HFF-Myc (cell line): ENCODE data around the gene CD99L2.
A peak's percentile ranks its signal among the peaks of the same experiment; 100 is the strongest.

ENCODE experiments used
- DNase-seq: peaks from one replicate; pipeline ENCODE4 v3.0.0-alpha.2; 2011; ENCODE audit warnings: low read depth; ENCODE audit errors: extremely low read depth
- H3K4me3 ChIP-seq: replicated peaks from 2 replicates; pipeline ENCODE4 v1.5.1; 2011; ENCODE audit warnings: low read depth, mild to moderate bottlenecking, control low read depth, low read length
- TF ChIP-seq, protein P1 (sequence below): IDR thresholded peaks from 2 replicates; pipeline ENCODE4 v1.5.1; 2012; ENCODE audit warnings: mild to moderate bottlenecking, low read depth, low read length, control low read depth; ENCODE audit errors: missing control alignments

CD99L2 gene, protein sequence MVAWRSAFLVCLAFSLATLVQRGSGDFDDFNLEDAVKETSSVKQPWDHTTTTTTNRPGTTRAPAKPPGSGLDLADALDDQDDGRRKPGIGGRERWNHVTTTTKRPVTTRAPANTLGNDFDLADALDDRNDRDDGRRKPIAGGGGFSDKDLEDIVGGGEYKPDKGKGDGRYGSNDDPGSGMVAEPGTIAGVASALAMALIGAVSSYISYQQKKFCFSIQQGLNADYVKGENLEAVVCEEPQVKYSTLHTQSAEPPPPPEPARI

DNA sequence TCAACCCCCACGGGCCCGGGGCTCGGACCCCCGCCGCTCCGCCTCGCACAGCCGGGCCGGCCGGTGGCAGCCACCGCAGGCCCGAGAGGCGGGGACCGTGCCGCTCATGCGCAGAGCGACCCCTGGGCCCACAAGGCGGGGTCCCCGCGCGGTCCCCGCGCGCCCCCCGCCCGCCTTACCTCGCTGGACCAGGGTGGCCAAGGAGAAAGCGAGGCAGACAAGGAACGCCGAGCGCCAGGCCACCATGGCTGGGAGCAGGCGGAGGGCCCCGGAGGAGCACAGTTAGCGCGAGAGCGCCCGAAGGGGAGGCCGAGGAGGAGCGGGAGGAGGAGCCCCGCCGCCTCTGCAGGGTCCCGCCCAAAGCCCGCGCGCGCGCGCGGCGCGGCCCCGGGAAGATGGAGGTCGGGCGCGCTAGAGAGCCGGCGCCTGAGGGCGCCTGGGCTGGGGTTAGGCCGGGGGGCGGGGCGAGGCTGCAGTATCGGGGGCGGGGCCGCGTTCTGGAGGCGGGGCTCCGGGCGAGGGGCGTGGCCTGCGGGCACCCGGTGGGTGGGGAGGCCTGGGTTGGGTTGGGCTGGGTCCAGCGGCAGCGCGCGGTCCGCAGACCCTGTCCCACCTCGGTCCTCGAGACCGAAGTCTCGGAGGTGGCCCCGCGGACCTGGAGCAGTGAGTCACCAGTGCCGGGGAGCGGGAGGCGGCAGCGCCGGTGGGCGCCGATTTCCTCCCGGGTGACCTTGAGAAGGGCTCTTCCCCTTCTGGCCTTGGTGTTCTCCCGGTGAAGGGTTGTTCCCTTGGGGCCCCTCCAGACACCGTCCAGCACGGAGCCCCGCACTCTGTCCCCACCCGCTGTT, at the start of gene CD99L2:
TSS of gene CD99L2 (minus strand) at position 326 of the 848 bp plus-strand sequence. CDS start at position 246, 80 bp downstream.
- H3K4me3 ChIP-seq = peak within 1 kb of the TSS; percentile 59
- TF ChIP-seq, protein P1, sequence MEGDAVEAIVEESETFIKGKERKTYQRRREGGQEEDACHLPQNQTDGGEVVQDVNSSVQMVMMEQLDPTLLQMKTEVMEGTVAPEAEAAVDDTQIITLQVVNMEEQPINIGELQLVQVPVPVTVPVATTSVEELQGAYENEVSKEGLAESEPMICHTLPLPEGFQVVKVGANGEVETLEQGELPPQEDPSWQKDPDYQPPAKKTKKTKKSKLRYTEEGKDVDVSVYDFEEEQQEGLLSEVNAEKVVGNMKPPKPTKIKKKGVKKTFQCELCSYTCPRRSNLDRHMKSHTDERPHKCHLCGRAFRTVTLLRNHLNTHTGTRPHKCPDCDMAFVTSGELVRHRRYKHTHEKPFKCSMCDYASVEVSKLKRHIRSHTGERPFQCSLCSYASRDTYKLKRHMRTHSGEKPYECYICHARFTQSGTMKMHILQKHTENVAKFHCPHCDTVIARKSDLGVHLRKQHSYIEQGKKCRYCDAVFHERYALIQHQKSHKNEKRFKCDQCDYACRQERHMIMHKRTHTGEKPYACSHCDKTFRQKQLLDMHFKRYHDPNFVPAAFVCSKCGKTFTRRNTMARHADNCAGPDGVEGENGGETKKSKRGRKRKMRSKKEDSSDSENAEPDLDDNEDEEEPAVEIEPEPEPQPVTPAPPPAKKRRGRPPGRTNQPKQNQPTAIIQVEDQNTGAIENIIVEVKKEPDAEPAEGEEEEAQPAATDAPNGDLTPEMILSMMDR = no peak
- peak; percentile 19 for DNase-seq

DNA sequence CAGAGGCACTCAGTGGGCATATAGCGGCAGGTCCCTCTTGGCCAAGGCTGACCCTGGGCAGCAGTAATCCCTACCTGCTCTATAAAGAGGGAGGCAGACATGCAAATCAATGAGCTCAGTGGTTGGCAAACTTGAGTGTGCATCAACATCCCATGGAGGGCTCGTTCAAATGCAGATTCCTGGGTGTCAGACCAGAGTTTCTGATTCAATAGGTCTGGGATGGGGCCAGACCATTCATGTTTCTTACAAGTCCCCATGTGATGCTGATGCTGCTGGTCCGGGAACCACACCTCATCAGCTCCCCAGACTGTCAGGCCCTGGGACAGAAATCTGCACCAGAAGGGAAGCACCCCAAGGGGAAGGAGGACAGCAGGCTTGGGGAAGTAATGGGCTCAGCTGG, 45.8 kb upstream of the CD99L2 start:
- TF ChIP-seq, protein P1 = no peak
- H3K4me3 ChIP-seq = no peak overlapping the region
- DNase-seq = no peak

DNA sequence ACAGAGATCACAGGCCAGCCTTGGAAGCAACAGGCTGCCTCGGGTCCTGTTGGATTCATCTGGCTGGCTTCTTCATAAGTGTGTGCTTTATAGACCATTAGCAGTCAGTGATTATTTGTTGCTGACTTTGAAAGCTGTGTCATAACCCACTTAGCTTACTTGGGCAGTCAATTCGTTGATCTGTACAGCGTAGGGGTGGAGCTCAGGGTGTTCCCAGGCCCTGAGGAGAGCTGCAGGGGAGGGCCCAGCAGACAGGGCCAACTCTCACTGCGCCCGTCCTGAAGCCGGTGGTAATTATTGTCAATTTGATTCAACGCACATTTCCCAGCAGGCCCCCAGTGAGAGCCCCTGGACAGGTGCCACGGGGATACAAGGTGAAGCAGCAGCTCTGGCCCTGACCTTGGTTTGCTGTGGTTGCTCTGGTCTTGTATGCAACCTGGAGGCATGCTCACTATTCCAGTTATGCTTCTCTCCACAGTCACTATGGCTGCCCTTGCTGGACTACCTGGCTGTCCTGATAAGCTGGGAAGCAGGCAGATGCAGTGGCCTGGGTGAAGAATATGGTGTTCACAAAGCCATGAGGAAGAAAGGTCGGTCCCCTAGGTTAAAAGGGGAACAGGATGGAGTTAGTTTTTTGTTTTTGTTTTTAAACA, 44.6 kb upstream of the CD99L2 start:
- DNase-seq = no peak
- TF ChIP-seq, protein P1 = no peak
- no peak overlapping the region for H3K4me3 ChIP-seq

DNA sequence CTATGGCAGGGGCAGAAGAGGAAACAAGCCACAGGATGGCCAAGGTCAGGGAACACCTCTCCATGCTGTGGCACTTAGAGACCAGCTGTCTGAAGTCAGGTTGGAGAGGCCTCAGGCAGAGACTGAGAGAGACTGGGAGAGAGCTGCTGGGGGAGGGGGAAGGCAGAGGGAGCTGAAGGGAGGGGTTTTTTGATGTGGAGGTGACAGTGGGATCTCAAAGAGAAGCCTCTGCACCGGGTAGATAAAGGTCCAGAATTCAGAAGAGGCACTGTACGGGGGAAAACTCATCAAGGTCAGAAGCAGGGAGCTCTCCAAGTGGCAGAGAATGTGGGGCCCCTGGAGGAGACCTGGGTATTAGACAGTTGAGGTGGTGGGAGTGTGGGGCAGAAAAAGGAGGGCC, 43.1 kb upstream of the CD99L2 start:
- H3K4me3 ChIP-seq = no peak overlapping the region
- no peak for DNase-seq
- TF ChIP-seq, protein P1 = no peak

DNA sequence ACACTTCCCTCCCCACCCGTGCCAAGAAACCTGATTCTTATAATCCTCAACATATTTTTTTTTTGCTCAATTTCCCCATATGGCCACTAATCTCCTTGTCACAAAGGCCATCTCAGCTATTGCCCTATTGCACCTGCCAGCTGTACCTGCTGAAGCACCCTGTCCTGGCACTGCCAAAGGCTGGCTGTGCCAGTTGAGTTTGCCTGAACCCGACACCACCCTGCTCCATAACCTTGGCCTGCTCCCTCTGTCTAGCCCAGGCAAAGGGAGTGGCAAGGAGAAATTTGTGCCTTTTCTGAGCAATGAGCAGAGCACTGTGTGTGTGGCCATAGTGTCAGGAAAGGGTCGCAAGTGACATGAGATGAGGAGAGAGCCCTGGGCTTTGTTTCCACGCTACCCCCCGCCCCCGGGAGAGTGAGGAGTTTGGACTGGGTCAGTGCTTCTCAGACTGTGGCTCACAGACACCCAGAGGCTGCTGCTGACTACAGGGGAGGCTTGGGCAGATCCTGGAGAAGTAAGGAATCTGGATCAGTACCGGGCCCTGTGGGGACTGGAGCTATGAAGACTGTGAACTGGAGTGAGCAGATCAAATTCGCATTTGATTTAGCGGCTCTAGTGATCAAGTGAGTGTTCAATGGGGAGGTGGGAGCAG, 42.5 kb upstream of the CD99L2 start:
- H3K4me3 ChIP-seq = no peak overlapping the region
- TF ChIP-seq, protein P1 = no peak
- DNase-seq = no peak

DNA sequence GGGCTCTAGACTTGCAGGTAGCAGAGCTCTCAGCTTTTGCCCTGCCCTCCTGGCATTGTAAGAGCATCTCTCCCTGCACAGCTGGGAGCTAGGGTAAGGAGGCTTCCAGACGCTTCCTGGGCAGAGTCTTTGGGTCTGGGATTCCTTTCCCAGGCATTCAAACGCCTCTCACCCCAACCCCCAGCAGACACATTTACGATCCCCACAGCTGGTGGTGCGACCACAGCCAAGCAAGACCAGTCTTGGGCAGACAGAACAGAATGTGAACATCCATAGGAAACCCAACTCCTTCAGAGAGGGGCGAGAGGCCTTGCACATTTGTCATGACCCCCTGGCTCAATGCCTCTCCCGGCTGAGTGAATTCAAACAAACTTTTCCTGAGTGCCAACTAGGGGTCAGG, 38.1 kb upstream of the CD99L2 start:
- H3K4me3 ChIP-seq = no peak overlapping the region
- DNase-seq = no peak
- TF ChIP-seq, protein P1 = no peak
